HepG2 (cell line): ENCODE results near the gene LIN28B.
A peak's percentile ranks its signal among the peaks of the same experiment; 100 is the strongest.

Source experiments
- ZNF747 ChIP-seq: sonication (generic); formaldehyde crosslinking; IDR thresholded peaks from 2 replicates; pipeline ENCODE4 v1.8.1; 2023; ENCODE audit warnings: missing genetic modification reagents, mild to moderate bottlenecking, borderline replicate concordance
- TF ChIP-seq, protein P1 (sequence below): sonication (generic); formaldehyde crosslinking; IDR thresholded peaks from 2 replicates; pipeline ENCODE4 v1.5.0; 2020; ENCODE audit warnings: mild to moderate bottlenecking, missing genetic modification reagents, moderate library complexity

DNA sequence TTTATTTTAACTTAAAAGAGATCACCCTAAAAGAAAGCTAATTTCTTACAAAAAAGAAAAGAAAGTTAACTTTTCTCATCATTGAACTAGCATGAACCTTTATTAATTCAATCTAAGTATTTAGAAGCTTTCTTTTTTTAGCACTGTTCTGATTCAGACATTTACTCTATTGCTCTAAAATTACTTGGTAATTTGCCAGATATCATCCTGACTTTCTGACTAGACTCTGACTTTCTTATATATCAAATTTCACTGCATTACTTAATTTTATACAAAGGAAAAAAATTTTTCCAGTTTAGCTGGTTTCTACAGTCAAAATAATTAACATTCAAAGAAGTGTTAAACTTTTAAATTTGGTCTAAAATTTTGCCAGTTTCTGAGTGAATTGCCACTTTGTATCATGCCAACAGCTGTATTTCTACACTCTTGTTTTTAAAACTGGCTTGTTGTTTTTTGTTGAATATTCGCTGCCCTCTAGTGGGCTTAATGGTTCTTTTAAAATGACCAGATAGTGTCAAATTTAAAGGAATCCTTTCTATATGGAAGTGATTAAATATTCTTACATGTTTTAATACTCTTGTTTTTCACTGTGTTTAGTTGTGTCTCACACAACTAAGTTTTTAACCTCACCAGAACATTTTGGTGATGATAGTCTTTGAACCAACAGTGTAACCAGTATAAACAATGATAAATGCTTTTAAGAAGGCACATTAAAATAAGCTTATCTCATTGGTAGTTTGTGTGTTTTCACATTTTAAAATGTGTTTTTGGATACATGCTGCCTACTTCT is 120.9 kb downstream of the LIN28B start:
- TF ChIP-seq ZNF747 (CRISPR knock-in tag) = no peak
- TF ChIP-seq, protein P1, sequence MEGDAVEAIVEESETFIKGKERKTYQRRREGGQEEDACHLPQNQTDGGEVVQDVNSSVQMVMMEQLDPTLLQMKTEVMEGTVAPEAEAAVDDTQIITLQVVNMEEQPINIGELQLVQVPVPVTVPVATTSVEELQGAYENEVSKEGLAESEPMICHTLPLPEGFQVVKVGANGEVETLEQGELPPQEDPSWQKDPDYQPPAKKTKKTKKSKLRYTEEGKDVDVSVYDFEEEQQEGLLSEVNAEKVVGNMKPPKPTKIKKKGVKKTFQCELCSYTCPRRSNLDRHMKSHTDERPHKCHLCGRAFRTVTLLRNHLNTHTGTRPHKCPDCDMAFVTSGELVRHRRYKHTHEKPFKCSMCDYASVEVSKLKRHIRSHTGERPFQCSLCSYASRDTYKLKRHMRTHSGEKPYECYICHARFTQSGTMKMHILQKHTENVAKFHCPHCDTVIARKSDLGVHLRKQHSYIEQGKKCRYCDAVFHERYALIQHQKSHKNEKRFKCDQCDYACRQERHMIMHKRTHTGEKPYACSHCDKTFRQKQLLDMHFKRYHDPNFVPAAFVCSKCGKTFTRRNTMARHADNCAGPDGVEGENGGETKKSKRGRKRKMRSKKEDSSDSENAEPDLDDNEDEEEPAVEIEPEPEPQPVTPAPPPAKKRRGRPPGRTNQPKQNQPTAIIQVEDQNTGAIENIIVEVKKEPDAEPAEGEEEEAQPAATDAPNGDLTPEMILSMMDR (CRISPR knock-in tag) = peak; percentile 60
